GM21529 (cell line): ENCODE results near the gene ANKS1A.

ENCODE experiments used
- ATAC-seq: cut with Tn5 transposase; IDR thresholded peaks from one replicate; pipeline ENCODE4 v1.9.1; 2021; ENCODE audit not compliant: unreplicated experiment

The ANKS1A gene

GRCh38 chr6:35080821-35081425, 191.9 kb downstream of the ANKS1A start:
- ATAC-seq: no peak

DNA sequence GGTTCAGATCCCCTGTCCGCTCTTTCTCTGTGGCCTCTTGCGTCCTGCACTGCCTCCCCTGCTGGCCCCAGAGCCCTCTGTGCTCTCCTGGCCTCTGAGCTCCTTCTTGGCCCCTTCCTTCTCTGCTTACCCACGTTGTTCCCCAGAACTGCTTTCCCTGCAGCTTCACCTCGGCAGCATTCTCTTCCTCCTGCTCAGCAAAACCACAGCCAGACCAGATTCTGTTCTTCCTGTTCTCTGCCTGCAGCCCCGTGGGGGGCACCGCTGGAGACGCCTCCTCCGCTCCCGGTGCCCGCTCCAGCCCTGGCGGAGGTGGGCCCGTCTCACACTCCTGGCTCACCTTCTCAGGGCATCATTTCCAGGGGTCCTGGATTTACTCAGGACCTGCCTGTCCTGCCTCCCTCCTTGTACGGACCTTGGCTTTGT, 192.4 kb downstream of the ANKS1A start:
- no peak for ATAC-seq

GRCh38 chr6:35082046-35082732, 193.1 kb downstream of the ANKS1A start:
- no peak for ATAC-seq

DNA sequence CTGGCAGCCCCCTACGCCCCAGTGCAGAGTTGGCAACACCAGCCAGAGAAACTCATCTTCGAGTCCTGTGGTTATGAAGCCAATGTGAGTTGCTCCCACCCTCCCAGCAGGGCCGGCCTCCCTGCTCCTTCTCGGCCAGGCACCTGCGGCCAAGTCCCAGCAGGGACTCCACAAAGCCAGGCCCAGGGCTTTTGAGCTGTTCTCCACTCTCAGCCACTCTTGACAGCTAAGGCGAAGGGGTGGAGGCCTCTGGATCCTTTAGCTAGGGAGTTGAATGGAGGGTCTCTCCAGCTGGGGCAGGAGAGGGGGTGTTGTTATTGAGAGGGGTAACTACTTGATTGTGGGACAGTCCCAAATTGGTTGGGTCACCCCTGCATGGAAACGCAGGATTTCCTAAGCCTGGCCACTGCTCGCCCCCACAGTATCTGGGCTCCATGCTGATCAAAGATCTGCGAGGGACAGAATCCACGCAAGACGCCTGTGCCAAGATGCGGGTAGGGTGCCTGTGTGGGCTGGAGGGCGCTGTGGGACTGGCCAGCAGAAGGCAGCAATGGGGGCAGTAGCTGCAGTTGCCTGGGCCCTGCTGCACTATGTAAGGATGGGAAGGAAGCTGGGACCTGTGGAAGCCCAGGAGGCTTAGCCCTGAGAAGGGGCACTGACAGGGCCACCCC, 193.8 kb downstream of the ANKS1A start:
- no peak for ATAC-seq

DNA sequence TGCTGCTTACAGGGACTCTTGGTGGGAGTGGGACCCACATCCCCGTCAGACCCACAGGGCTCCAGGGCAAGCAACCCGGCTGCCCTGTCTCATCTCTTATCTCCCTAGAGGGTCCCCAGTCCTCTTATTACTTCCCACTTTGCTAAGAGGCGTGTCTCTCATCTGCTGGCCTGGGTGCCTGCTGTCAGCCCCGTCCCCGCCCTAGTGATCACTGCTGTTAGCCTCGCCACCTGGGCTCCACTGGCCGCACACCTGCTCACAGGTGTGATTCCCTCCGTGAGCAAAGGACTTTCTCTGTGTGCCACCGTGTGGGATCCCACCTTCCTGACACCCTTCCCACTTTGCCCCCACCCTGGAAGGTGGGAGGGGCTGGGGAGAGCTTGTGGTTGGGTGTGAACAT, 194.5 kb downstream of the ANKS1A start:
- no peak for ATAC-seq

- ATAC-seq: no peak
Measured at GRCh38 chr6:35084041-35084491, 195.0 kb downstream of the ANKS1A start.

DNA sequence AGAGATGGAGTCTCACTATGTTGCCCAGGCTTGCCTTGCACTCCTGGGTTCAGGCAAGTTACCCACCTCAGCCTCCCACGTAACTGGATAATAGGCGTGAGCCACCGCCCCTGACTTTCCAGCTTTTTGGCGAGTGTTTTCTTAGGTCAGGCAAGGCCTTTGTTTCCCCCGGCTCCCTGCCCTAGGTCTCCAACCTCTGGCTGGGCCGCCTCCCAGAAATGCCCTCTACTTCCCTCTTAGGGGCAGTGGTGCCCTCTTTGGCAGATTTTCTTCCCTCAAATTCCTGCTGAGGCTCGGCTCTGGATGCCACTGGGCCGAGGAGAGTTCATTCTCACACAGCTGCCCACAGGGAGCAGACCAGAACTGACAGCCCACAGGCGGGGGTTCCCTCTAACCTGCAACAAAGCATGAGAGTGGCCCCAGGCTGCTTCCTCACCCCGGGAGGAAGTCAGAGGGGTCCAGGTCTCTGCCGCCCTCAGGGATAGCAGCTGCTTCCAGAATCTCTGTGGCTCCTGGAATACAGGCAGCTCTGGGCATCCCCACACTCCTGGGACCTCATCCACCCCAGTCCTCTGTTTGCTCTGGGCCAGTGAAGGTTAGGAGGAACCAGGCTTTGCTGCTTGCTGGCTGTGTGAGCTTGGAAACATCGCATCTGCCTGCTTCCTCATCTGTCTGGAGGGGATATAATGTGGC, 195.6 kb downstream of the ANKS1A start:
- ATAC-seq: no peak

GRCh38 chr6:35085359-35086281, 196.6 kb downstream of the ANKS1A start:
- no peak for ATAC-seq

DNA sequence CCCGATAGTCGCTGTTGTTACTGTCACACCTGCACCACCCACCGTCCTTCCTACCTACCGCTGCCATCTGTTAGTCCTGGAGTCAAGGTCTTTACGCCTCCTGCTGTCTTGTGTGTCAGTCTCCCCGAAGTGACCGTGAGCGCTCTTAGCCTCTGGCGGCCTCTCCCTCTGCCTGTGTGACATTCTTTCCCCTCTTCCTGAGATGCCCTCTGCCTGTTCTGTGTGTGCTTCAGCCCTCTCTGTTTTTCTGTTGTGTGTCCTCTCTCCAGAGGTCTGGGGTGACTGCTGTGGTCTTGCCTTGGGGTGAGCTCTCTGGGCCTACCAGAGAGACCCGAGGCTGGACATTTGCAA, 197.2 kb downstream of the ANKS1A start:
- no peak for ATAC-seq

DNA sequence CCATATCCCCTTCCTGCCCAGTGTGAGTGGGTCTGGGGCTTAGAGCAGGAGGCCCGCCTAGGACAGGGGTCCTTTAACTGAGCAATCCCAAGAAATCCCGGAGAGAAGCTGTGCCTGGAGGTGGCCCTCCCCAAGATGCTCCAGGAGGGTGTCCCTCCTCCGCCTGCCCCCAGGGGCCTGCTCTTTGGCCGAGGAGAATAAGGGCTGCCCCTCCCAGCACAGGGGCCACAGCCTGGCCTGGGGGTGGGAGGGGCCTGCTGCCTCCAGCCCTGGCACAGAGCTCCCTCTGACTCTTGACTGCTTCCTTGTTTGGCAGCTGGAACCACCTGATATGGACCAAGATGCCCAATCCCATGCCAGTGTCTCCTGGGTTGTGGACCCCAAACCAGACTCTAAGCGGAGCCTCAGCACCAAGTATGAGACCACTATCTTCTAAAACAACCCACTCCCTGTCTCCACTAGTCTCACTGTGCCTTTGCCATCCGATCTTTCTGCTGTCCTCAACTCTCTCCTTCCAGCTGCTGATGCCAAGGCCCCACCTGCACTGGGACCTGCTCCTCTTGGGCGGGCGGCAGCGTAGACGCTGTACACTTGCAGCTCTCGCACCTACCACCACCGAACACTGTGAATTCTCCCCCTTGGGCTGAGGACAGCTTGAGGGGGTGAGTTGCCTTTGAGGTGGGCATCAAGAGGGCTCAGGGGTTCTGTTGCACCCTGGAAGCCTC, 197.7 kb downstream of the ANKS1A start:
- no peak for ATAC-seq

GRCh38 chr6:35087361-35088280, 198.6 kb downstream of the ANKS1A start:
- ATAC-seq: no peak

- ATAC-seq: no peak
Measured at GRCh38 chr6:35088281-35089215, 199.5 kb downstream of the ANKS1A start.

DNA sequence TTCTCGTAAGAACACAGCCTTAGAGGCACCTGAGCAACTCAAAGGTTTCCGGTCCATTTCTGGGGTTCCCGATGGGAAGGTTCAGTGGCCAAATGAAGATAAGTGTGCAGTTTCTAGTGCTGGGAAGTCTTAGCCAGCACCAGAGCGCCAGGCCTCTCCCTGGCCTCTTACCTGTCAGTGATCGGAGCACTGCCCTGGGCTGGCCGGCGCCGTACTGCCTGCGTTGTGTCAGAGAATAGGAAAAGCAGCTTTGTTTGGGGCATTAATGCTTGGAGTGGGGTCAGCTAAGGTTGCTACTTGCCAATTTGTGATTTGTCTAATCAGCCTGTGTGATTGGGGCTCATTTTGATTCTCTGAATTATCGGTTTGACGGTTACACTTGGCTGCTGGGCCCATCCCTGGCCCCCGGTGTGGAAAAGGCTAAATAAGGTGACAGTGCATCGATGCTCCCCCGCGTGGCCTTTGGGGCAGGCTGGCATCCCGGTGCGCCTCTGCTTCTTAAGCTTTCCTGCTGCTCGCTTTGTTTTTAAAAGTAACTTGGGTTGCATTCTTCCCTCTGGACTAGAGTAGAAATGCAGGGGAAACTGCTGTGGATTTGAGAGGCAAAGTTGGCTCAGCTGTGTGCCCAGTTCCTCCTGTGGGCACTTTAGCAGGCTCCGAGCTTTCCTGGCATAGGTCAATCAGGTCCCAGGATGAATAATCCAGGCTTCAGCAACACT, 200.3 kb downstream of the ANKS1A start:
- no peak for ATAC-seq

- no peak for ATAC-seq
Measured at GRCh38 chr6:35089935-35090505, 201.0 kb downstream of the ANKS1A start.

- no peak for ATAC-seq
Measured at GRCh38 chr6:35090734-35091133, 201.7 kb downstream of the ANKS1A start.

GRCh38 chr6:35091346-35092083, 202.5 kb downstream of the ANKS1A start:
- no peak for ATAC-seq
